GM12801 (cell line): ENCODE measurements around the gene ZNF646.

Experiments
- TF ChIP-seq, protein P1 (sequence below): IDR thresholded peaks from one replicate; pipeline ENCODE4 v1.5.1; 2011; ENCODE audit warnings: control low read depth; ENCODE audit not compliant: insufficient read length; ENCODE audit errors: extremely low read depth

The ZNF646 gene

DNA sequence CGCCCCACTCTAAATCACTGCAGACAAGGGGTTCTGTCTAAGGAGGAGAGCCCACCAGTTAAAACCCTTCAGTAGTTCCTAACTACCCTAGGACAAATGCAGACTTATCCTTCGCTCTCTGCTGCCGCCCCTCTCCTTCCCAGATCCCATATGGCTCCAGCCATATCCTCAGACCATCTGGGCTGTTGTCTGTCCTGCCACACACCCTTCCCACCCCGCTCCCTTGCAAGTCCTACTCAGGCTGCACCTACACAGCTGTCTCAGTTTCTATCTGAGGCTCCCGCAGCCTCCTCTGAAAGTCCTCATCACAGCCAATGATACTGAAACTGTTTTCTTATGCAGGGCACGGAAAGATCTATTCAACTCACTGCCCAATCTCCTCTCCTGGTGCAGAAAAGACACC, 33.2 kb downstream of the ZNF646 start:
- TF ChIP-seq, protein P1, sequence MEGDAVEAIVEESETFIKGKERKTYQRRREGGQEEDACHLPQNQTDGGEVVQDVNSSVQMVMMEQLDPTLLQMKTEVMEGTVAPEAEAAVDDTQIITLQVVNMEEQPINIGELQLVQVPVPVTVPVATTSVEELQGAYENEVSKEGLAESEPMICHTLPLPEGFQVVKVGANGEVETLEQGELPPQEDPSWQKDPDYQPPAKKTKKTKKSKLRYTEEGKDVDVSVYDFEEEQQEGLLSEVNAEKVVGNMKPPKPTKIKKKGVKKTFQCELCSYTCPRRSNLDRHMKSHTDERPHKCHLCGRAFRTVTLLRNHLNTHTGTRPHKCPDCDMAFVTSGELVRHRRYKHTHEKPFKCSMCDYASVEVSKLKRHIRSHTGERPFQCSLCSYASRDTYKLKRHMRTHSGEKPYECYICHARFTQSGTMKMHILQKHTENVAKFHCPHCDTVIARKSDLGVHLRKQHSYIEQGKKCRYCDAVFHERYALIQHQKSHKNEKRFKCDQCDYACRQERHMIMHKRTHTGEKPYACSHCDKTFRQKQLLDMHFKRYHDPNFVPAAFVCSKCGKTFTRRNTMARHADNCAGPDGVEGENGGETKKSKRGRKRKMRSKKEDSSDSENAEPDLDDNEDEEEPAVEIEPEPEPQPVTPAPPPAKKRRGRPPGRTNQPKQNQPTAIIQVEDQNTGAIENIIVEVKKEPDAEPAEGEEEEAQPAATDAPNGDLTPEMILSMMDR = no peak

DNA sequence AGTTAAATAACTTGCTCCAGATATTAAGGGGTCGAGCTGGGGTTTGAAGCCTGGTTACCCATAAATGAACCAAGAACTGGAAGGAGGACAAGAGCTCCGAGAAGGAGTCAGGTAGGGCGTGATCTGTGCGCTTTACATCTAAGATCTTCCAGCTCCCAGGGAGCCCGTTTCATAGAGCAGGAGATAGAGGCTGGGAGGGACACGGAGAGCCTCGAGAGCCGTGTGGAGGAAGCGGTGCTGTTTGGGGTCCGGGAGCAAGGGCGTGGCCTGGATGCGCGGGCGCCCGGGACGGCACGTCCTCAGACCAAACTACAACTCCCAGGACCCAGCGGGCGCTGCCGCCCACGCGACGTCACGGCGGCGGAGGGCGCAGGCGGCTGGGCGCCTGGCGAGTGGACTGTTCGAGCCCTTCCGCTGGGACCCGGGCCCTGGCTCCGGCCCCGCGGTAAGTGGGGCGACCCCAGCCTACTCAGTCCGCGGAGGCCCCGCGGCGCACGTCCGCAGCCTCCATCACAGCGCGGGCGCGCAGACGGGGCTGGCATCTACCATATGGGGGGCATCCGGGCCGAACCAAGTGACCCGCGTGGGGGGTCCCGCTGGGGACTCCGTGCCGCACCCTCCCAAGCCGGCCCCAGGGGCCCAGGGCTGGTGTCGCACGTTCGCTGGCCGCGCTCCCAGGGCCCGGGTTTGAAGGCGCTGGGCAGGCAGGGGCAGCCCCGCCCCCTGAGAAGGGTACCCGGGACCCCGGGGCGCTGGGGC, 34.0 kb downstream of the ZNF646 start, which contains the start of gene BCKDK:
Gene BCKDK (plus strand): TSS at position 352 of the 759 bp plus-strand sequence. CDS start 838 bp downstream, outside the sequence.
- TF ChIP-seq, protein P1 = no peak

DNA sequence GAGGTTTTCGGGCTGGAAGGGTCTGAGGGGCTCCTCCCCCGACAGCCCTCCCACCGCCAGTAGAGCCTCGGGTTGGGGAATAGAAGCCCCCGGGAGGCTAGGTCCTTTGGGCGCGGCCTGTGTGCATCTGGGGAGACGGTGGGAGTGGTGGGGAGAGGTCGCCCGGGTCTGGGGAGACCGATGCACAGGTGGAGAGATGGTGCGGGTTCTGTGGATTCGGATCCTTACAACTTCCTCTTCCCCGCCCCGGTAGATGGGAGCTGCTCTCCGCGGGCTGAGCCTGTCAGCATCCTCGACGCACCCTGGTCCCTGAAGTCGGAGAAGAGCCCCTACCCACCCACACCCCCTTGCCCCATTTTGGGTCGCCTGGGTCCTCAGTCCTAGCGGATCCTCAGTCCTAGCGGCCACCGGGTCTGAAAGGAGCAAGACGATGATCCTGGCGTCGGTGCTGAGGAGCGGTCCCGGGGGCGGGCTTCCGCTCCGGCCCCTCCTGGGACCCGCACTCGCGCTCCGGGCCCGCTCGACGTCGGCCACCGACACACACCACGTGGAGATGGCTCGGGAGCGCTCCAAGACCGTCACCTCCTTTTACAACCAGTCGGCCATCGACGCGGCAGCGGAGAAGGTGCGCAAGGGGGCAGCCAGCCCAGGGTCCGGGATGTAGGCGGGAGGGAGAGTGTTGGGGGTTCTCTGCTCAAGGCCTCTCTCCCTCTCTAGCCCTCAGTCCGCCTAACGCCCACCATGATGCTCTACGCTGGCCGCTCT, 34.8 kb downstream of the ZNF646 start:
- TF ChIP-seq, protein P1 = no peak

DNA sequence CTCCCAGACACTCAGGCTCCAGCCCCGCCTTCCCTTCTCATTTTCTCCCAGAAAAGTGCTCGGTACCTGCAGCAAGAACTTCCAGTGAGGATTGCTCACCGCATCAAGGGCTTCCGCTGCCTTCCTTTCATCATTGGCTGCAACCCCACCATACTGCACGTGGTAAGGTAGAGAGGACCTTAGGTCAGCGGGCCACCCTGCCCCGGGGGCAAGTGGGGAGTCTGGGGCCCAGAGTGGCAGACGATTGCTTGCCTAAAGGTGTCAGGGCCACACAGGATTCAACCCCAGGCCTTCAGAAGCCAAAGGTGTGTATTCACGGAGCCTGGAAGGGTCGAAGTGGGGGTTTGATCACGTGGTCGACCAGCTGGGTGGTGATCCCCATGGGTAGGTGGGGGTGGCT, 35.4 kb downstream of the ZNF646 start:
- TF ChIP-seq, protein P1 = no peak

DNA sequence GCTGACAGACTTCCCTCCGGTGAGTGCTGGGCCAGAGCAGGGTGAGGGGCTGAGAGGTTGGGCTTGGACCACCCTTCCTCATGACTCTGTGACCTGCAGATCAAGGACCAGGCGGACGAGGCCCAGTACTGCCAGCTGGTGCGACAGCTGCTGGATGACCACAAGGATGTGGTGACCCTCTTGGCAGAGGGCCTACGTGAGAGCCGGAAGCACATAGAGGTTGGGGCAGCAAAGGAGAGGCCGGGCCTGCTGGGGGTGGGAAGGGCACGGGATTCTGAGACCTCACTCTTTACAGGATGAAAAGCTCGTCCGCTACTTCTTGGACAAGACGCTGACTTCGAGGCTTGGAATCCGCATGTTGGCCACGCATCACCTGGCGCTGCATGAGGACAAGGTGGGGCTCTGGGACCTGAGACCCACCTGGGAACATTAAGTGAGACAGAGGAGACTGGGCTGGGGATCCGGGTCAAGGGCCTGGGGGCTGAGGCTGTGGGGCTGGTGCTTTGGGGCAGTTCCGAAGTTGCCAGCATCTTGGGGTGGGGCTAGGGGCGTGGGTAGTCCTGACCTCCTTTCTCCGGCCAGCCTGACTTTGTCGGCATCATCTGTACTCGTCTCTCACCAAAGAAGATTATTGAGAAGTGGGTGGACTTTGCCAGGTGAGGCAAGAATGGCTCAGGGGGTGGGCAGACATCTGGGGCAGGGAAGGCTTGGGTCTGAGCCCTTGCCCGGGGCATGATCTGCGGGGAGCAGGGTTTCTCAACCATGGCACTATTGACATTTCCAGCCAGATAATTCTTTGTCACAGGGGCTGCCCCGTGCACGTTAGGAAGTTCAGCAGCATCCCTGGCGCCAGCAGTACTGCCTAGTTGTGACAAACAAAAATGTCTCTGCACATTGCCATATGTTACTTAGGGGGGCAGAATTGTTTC, 36.1 kb downstream of the ZNF646 start:
- TF ChIP-seq, protein P1 = no peak

DNA sequence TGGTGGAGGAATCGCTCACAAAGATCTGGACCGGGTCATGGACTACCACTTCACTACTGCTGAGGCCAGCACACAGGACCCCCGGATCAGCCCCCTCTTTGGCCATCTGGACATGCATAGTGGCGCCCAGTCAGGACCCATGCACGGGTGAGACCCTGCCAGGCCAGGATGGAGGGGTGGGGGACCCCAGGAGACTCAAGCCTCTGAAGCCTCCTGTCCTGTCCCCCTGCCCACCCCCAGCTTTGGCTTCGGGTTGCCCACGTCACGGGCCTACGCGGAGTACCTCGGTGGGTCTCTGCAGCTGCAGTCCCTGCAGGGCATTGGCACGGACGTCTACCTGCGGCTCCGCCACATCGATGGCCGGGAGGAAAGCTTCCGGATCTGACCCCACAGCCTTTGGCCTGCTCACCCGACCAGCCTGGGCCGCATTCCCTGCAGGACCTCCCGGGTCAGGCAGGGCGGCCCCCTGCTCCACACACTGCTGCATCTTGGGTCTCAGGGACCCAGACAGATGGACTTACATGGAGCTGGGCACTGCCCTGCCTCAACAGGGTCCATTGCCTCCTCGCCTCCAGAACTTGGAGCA, 37.8 kb downstream of the ZNF646 start:
- TF ChIP-seq, protein P1 = no peak

DNA sequence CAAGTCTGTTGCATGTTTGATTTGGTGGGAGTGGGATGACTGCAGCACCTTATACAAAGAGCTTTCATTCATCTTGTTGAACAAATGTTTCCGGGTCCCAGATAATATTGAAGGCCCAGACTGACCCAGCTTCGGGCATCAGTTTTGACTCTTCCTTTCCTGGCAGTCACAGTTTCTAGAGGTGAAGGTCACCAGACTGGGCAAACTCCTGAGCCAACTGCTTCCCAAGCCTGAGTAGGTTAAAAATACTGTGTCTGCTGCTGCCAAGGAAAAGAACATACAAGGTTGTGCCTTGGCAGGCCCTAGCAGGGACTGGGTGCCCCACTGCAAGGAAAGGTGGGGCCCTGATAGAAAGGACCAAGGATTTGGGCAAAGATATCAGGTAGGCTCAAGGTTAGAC, 38.5 kb downstream of the ZNF646 start:
- TF ChIP-seq, protein P1 = no peak
